ENCODE measurements around the gene FAM219B. TPM values are rescaled to one million over a fixed set of nuclear protein-coding genes. Genes with fewer than 3 reads are reported as not detected.
"Not testable (repeated sequence)": the region's sequence is repeated elsewhere in the genome, so short reads cannot be mapped to it uniquely, and the experiment has no call there.

Gene FAM219B
- total RNA-seq, 4 donors from 2014 or later = 29.3 to 71.8 (median 45.4) TPM

DNA sequence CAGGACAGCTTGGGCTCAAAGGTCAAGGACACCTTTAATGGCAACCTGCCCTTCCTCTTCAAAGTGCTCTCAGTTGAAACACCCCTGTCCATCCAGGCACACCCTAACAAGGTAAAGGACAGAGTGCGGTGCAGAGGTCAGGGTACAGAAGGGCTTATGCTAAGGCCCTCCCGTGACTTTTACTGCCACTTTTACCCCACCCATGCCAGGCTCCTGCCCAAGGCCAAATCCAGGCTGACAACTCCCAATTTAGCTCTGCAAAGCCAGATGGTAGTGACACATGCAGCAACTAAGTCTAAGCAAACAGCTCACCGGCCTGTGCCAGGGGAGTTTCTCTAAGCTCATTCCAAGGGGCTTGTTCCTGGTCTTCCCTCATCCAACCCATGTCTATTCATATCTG is 15.2 kb downstream of the FAM219B start:
- Histone ChIP-seq H3K36me3 (peaks cover 0 to 44% (median 0%) of the 10 kb centered on the region in 3 donors), H3K9me3 (no peaks in the 10 kb centered on the region), H3K4me3 (no peak overlapping the region), H3K27ac (peak overlapping the region; percentile 10 to 91 (median 85)), H3K27me3 (no peaks in the 10 kb centered on the region), H3K4me1 (peaks cover 16 to 57% (median 21%) of the 10 kb centered on the region in 3 donors)
- intact Hi-C loops (cut with DNase I) = no loop called here
- no peak for TF ChIP-seq POLR2A (IDR thresholded peaks at IDR 0.05)
- TF ChIP-seq, protein P1, sequence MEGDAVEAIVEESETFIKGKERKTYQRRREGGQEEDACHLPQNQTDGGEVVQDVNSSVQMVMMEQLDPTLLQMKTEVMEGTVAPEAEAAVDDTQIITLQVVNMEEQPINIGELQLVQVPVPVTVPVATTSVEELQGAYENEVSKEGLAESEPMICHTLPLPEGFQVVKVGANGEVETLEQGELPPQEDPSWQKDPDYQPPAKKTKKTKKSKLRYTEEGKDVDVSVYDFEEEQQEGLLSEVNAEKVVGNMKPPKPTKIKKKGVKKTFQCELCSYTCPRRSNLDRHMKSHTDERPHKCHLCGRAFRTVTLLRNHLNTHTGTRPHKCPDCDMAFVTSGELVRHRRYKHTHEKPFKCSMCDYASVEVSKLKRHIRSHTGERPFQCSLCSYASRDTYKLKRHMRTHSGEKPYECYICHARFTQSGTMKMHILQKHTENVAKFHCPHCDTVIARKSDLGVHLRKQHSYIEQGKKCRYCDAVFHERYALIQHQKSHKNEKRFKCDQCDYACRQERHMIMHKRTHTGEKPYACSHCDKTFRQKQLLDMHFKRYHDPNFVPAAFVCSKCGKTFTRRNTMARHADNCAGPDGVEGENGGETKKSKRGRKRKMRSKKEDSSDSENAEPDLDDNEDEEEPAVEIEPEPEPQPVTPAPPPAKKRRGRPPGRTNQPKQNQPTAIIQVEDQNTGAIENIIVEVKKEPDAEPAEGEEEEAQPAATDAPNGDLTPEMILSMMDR (IDR thresholded peaks at IDR 0.05) = no peak
- DNase-seq = no peak
- 68 to 80% methylated on average over 2 to 3 of the region's 3 CpGs for WGBS, 2 donors

- DNase-seq = no peak
- Histone ChIP-seq H3K27ac (peak overlapping the region; percentile 81 to 91 (median 89)), H3K27me3 (no peaks in the 10 kb centered on the region), H3K9me3 (no peaks in the 10 kb centered on the region), H3K36me3 (peaks cover 0 to 35% (median 0%) of the 10 kb centered on the region in 3 donors), H3K4me3 (peak overlapping the region; percentile 76 to 94 (median 88)), H3K4me1 (peaks cover 16 to 56% (median 21%) of the 10 kb centered on the region in 3 donors)
- no peak for TF ChIP-seq POLR2A (IDR thresholded peaks at IDR 0.05)
- TF ChIP-seq, protein P1 (IDR thresholded peaks at IDR 0.05) = no peak
- intact Hi-C loops (cut with DNase I) = no loop called here
- 0% methylated on average over 1 of the region's 1 CpG for WGBS, 2 donors
Observed at GRCh38 chr15:74890665-74890960, 16.0 kb downstream of the FAM219B start.

DNA sequence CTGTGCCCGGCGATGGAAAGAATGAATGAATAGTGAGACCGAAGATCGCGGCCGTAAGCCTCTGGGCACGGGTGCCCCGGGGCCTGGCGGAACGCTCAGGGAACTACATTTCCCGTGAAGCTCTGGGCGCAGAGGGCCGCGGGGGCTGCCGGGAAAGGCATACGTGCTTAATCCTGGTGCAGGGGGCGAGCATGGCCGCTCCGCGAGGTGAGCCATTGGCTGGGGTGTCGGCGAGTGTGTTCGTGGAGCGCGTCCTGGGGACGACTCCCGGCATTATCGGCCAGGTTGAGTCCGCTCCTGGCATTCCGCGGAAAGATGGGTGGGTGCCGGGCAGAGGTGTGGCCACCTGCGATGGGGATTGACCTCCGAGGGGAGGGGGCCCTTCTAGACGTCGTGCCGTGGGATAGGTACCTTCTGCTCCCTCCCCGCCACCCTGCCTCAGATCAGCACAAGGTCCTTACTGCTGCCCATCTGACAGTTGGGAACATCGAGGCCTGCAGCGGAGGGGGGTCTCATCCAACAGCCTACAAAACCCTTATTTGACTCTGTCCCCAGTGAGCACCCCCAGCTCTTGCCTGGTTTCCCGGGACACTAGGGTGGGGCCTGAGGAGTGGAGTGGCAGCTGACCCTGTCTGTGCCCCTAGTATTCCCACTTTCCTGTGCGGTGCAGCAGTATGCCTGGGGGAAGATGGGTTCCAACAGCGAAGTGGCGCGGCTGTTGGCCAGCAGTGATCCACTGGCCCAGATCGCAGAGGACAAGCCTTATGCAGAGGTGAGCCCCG is 16.6 kb downstream of the FAM219B start, which contains the start of gene MPI:
TSS of gene MPI (plus strand) at position 160 of the 782 bp plus-strand sequence. CDS start at position 192, 32 bp downstream.
- peak within 1 kb of the TSS; percentile 76 to 94 (median 88) for H3K4me3 ChIP-seq
- intact Hi-C loops (cut with DNase I) = no loop called here
- no peak for DNase-seq
- no peaks in the 10 kb centered on the region for H3K27me3 ChIP-seq
- H3K36me3 ChIP-seq = peaks cover 0 to 35% (median 0%) of the 10 kb centered on the region in 3 donors
- peak within 1 kb of the TSS; percentile 81 to 91 (median 89) for H3K27ac ChIP-seq
- TF ChIP-seq POLR2A (IDR thresholded peaks at IDR 0.05) = peak in 3 of 4 donors; percentile 27 to 48 (median 41)
- TF ChIP-seq, protein P1 (IDR thresholded peaks at IDR 0.05) = peak in 5 of 6 experiments; percentile 20 to 44 (median 35)
- 0 to 9% methylated on average over 3 to 9 of the region's 47 CpGs for WGBS, 2 donors
- peaks cover 16 to 56% (median 21%) of the 10 kb centered on the region in 3 donors for H3K4me1 ChIP-seq
- no peaks in the 10 kb centered on the region for H3K9me3 ChIP-seq

GRCh38 chr15:74889390-74889882 is 17.2 kb downstream of the FAM219B start:
- Histone ChIP-seq H3K4me1 (peaks cover 16 to 56% (median 26%) of the 10 kb centered on the region in 3 donors), H3K4me3 (peak overlapping the region; percentile 76 to 94 (median 88)), H3K27ac (peak overlapping the region; percentile 81 to 91 (median 89)), H3K27me3 (no peaks in the 10 kb centered on the region), H3K9me3 (no peaks in the 10 kb centered on the region), H3K36me3 (peaks cover 0 to 31% (median 0%) of the 10 kb centered on the region in 3 donors)
- TF ChIP-seq, protein P1 (IDR thresholded peaks at IDR 0.05) = no peak
- no peak for TF ChIP-seq POLR2A (IDR thresholded peaks at IDR 0.05)
- WGBS, 2 donors = 16 to 26% methylated on average over 7 to 8 of the region's 8 CpGs
- intact Hi-C loops (cut with DNase I) = no loop called here
- DNase-seq = no peak

DNA sequence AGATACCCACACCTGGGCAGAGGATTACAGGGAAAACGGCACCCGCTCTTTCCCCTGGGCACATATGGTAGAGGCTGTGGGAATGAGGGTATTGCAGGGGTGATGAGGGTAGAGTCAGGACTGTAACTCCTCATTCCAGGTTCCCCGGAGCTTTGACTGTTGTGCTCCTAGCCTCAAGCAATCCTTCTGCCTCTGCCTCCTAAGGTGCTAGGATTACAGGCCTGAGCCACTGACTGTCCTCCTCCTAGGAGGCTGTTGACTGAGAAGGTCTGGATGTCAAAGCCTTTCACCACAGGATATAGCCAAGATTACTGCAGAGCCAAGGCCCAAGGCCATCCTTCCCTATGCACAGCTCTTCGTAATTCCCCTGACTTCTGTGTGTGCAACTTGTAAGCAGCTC is 17.9 kb downstream of the FAM219B start:
- no peak for TF ChIP-seq POLR2A (IDR thresholded peaks at IDR 0.05)
- TF ChIP-seq, protein P1 (IDR thresholded peaks at IDR 0.05) = no peak
- 90% methylated on average over 4 of the region's 4 CpGs; no CpG with 5 or more reads in 1 of the 2 donors for WGBS, 2 donors
- no peak for DNase-seq
- peak overlapping the region in 3 of 4 donors; percentile 81 to 91 (median 89) for H3K27ac ChIP-seq
- no peaks in the 10 kb centered on the region for H3K27me3 ChIP-seq
- H3K36me3 ChIP-seq = peaks cover 0 to 26% (median 0%) of the 10 kb centered on the region in 3 donors
- H3K4me1 ChIP-seq = peaks cover 16 to 53% (median 26%) of the 10 kb centered on the region in 3 donors
- no peaks in the 10 kb centered on the region for H3K9me3 ChIP-seq
- no peak overlapping the region for H3K4me3 ChIP-seq
- intact Hi-C loops (cut with DNase I) = no loop called here

GRCh38 chr15:74887537-74888193 is 19.0 kb downstream of the FAM219B start:
- H3K4me3 ChIP-seq; H3K27me3 ChIP-seq; DNase-seq; intact Hi-C loops (cut with DNase I); H3K27ac ChIP-seq; H3K9me3 ChIP-seq: not testable (repeated sequence)
- peaks cover 16 to 42% (median 24%) of the 10 kb centered on the region in 3 donors for H3K4me1 ChIP-seq
- H3K36me3 ChIP-seq = peaks cover 0 to 16% (median 0%) of the 10 kb centered on the region in 3 donors
- 79 to 90% methylated on average over 4 to 9 of the region's 10 CpGs for WGBS, 2 donors

All from esophagus squamous epithelium (tissue), 5 donors.